HG03135 (cell line): ENCODE measurements around the gene CHMP1B.

Experiments used
- ATAC-seq: cut with Tn5 transposase; IDR thresholded peaks from one replicate; pipeline ENCODE4 v1.9.1; 2021; ENCODE audit warnings: mild to moderate bottlenecking, moderate library complexity; ENCODE audit not compliant: unreplicated experiment

Gene CHMP1B, protein sequence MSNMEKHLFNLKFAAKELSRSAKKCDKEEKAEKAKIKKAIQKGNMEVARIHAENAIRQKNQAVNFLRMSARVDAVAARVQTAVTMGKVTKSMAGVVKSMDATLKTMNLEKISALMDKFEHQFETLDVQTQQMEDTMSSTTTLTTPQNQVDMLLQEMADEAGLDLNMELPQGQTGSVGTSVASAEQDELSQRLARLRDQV

DNA sequence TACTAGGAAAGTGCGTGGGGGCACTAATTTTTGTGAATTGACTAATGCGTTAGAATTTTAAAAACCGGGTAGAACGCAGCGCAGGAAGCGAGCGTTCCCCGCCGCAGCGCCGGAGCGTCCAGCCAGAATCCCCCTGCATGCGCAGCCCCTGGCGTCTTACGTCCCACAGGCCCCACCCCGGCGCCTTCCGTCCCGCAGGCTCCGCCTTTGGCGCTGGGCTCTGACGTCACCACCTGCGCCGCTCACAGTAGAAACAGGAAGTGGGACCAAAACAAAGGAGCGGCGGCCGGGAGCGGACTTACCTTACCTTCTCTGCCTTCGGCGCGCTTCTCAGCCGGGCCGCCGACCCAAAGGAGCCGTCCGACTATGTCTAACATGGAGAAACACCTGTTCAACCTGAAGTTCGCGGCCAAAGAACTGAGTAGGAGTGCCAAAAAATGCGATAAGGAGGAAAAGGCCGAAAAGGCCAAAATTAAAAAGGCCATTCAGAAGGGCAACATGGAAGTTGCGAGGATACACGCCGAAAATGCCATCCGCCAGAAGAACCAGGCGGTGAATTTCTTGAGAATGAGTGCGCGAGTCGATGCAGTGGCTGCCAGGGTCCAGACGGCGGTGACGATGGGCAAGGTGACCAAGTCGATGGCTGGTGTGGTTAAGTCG lies at the start of gene CHMP1B:
Gene CHMP1B (plus strand): TSS at position 268 of the 660 bp plus-strand sequence. CDS start 99 bp downstream, at position 367.
- peak; percentile 91 for ATAC-seq

DNA sequence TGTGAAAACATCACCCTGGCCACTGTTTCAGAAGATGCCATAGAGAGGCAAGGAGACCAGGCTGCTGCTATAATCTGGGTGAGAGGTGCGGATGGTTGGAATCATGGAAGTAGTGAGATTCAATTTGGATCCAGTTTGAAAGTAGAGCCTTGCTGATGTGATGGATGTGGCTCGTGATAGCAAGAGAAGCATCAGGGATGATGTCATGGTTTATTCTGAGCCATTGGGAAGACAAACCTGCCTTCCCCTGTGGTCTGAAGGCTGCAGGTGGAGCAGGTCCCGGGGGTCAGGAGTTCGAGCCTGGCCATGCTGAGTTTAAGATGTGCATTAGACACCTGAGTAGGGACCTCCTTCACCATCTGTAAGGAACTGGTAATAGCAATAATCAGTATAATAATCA lies 49.6 kb upstream of the CHMP1B start:
- no peak for ATAC-seq

DNA sequence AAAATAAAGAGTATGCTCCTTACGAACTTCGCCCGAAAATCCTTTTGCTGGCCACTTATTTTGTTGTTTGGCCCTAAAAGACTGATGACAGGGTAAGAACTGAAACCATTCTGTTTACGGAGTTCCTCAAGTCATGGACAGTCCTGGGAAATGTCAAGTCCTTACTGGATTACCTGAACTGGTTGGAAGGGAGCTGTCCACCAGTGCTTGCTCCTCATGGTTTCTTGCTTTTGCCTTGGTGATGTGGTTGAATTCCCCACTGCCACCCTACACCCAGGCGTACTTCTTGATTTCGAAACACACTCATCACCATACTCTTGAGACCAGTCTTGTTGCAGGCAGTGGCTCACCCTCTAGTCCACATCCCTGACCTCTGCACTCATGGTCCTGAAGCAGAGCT lies 49.1 kb upstream of the CHMP1B start:
- no peak for ATAC-seq

DNA sequence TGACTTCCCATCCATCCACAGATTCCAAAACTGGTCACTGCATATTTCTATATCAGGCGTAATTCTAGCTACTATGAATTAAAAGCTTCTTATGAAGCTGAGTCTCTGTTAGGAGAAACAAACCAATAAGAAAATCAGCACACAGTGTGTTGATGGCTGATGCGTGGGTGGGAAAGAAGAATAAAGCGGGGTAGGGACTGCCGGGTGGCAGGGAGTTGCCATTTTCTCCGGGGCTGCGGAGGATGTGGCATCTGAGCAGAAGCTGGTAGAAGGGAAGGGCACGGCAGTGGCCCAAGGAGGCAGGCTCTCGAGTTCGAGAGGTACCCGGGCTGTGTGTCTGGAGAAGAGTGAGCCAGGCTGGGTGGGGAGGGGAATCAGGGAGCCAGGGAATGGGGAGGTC lies 48.6 kb upstream of the CHMP1B start:
- no peak for ATAC-seq

DNA sequence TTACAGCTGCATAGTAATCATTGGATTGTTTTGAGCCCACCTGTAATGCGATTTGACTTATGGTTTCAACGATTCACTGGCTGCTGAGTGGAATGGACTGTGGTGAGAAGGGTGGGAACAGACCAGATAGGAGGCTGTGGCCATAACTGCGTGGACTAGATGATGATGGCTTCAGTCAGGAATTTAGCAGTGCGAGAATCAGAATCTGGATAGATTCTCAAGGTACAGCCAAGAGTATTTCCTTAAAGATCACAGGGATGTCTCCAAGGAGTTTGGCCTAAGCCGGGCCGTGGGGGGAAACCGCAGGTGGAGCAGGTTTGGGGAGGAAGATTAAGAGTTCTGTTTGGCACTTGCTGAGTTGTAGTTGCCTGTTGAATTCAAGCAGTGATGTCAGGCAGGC lies 44.0 kb upstream of the CHMP1B start:
- no peak for ATAC-seq

DNA sequence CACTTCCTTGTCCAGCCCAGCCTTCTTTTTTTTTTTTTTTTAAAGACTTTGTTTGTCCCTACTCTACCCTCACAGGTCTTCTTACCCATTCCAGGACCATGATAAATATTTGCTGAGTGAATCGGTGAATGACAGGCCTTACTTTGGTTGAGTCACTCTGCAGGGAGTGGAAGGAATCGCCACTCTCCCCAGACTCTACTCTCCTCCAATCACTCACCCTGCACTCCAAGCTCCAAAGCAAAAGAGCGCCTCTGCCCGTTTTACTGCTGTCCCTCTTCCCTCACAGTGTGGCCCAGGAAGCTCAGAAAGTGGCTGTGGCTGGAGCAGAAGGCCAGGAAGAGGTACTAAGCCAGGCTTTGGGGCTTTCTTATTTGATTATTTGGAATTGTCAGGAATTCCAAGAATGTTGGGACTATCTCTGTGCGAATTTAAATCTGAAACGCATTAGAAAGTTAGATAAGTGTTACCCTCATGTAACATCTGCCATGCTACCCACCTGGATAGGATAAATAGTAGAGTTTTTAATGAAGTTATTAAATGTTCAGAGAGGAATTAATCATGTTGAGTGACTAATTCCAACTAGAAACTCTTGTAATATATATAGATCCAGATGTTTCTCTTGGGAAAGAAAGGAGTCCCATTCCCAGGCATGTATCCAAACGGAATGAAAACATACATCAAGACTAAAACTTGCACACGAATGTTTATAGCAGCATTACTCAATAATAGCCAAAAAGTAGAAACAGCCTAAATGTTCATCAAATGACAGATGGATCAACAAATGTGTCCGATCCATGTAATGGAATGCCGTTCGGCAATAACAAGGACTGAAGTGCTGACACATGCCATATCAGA lies 43.0 kb upstream of the CHMP1B start:
- no peak for ATAC-seq

DNA sequence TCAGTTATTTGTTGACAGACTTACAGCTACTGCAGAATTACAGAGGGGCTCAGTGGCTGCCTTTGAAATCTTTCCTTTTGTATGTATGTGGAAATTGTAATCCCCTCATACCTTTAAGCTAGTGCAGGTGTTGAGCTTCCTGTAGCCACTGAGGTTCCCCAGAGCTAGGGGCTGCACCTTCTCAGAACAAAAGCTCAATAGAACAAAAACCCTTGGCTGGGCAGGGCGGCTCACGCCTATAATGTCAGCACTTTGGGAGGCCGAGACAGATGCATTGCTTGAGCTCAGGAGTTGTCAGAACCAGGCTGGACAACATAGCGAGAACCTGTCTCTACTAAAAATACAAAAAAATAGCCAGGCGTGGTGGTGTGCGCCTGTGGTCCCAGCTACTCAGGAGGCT lies 41.3 kb upstream of the CHMP1B start:
- no peak for ATAC-seq

DNA sequence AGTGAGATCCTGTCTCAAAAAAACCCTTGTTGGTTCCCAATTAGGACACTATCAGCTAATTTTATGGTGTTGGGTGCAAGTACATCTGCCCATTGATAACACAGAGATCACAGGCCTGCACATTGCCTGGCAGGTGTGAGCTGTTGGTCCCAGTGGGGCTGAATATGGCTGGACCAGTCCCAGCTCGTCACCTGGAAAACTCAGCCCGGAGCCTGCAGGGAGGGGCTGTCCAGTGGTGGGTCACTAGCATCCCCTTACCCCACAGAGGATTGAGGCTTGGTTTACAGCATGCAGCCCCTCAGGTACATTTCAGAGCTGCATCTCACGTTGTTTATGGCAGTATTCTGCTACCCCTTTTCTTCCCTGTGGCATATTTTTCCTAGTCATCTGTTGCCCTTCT lies 40.8 kb upstream of the CHMP1B start:
- no peak for ATAC-seq

DNA sequence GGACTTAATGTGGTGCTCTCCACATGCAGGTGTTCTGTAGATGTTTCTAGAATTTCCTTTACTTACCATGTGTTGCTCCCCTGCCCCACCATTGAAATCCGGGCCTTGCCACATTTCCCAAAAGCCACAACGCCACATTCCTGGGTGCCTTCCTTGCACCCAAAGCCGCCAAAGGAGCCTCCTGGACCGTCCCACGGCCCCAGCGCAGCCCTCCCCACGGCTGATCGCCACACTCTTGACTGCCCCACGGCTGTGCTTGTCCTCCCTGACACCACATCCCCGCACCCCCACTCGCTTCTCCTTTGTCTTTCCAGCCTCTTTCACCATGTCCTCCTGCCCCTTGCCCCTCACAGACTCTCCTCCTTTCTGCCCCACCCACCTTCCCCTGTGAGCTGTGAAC lies 40.2 kb upstream of the CHMP1B start:
- no peak for ATAC-seq

DNA sequence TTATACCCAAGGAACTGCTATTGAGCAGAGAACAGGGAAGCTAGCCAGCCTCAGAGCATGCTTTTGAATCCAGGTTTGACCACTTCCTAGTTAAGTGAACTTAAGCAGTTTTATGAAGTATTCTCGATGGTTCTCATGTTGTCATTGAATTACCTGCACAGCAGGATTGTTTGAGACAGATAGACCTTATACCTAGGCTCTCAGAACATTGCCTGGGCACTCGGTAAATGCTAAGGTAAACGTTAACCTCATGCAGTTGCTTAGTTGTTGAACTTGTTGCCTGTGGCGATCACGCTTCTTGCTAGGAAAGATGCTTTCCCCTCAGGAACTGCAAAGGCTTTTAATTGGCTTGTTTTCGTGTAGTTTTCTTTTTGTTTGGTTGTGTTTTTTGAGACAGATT lies 34.0 kb upstream of the CHMP1B start:
- ATAC-seq = no peak

DNA sequence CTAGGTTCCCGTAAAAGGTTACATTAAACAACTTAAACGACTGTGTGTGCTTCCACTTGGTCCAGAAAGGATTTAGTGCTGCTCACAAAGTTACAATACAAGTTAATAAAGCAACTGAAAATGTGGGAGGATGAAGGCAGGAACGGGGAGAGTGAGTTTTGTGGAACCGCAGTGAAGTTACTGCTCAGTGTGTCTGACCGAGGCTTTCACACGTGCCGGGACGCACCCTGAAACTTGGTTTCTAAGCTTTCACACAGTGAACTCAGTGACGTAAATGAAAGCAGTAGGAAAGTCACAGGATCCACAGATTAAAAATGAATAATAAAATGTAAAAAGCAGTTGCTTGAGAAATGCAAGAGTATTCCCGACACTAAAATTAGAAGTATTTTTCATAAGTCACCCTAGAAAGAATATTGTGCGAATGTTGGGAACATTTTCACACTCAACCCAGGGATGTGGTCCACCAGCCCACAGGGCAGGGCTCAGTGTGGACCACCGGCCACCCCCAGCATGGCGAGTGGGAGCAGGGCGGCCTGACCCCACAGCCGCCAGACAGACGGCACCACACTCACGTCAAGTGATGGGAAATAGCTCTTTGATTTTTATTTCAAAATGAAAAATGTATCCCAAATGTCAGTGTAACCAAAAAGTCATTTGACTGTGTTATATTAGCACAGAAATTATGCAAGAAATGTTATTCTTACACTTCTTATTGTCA lies 32.6 kb upstream of the CHMP1B start:
- ATAC-seq = no peak

DNA sequence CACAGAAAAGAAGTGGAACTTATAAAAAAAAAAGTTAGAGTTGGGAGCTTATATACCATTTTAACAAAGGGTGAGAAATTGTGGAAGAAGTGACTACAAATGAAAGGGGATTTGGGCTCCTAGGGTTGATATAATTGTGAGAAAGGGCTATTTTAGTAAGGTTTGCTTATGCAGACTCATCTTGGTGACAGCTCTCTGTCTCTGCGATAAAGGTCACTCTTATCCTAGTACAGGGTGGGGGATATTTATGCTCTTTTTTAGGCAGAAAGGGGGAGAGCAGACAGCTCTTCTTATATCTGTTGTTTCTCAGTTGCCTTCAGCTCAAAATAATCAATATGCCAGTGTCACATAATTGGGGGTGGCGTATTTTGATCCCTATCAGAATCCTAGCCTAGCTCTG lies 31.3 kb upstream of the CHMP1B start:
- ATAC-seq = no peak

DNA sequence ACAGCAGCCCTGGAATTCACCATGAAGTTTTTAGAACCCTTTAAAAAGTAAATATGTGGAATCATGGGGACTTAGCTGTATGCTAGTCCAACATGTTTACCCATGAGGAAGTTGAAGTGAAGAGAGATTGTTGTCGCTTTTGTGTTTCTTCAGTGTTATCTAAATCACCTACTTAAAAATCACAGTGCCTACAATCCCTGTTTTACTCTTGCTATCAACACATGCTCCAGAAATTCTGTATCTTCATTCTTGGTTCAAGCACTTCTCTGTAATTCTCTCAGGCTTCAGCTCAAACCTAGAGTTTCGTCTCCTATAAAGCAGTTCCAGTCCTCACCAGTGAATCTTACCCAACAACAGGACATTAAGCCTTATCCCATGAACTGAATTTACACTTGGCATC lies 30.5 kb upstream of the CHMP1B start:
- ATAC-seq = no peak

DNA sequence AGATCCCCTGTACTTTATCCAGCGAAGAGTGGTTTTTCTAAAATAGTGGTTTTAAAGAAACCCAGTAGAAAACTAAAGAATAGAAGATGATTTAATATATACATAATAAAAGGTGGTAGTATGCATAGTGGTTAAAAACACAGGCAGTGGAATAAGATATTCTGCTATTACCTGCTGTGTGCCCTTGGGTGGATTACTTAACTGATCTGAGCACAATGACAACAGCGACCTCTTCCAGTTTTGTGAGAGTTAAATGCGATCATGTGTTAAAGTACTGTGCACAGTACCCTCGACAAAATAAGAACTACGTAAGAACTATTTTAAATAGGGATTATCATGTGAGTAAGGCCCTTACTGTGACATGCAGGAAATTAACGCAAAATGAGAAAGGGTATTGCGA lies 30.0 kb upstream of the CHMP1B start:
- ATAC-seq = no peak

DNA sequence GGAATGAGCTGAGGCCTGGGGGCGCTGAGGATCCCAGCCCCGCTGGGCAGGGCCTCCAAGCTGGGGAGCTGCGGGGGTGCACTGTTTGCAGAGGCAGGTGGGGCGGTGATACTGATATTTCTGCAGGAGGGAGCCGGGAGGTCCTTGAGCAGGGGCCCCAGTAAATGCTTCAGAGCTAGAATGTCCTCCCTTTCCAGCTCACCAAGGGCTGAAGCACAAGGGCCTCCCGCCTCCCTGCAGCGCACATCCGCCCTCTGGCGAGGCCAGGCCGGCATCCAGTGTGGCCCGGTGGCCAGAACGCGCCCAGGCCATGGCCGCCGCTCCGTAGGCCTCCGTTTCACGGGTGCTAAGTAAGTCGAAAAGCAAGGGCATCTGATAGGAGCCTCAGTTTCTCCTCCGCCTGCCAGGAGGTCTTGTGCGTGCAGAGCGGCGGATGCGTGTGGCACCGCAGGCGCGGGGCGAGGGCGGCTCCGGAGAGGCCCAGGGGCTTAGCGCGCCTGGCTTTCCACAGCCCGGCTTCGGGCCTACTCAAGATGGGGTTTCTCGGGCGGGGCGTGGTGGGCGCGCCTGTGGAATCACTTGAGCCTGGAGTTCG lies 29.5 kb upstream of the CHMP1B start:
- no peak for ATAC-seq

DNA sequence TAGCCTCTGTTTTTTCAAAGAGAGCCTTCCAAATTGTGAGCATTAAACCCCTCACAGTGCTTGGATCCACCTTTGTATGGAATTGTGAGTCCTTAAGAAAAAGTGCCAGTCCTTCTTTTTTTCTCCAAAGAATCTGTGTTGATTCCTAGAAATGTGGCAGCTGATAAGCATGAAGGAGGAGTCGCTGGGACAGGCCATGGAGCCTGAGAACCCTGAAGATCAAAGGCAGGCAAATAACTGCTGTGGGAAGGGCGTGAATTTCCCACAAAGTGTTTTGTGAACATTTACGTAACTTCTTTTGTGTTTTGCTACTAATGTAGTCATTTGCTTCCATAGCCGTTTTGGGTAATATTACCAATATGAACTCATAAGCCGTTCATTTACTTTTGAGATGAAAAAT lies 27.7 kb upstream of the CHMP1B start:
- ATAC-seq = no peak

DNA sequence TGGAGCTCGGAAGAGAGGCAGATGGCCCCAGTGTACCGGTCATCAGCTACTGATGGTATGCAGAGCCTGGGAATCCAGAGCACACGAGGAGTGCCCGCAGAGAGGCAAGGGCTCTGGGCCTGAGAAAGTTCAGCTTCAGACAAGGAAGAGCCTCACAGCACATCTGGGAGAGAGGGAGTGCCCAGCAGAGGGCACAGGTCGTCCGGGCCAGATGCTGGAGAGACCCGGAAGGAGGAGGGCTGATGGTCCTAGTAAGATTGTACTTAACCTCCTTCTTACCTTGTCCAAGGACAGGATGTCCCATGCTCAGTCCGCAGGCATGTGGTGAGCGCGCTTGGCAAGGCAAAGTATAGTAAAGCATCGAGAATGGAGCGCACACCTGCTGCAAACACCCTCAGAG lies 24.4 kb upstream of the CHMP1B start:
- no peak for ATAC-seq

DNA sequence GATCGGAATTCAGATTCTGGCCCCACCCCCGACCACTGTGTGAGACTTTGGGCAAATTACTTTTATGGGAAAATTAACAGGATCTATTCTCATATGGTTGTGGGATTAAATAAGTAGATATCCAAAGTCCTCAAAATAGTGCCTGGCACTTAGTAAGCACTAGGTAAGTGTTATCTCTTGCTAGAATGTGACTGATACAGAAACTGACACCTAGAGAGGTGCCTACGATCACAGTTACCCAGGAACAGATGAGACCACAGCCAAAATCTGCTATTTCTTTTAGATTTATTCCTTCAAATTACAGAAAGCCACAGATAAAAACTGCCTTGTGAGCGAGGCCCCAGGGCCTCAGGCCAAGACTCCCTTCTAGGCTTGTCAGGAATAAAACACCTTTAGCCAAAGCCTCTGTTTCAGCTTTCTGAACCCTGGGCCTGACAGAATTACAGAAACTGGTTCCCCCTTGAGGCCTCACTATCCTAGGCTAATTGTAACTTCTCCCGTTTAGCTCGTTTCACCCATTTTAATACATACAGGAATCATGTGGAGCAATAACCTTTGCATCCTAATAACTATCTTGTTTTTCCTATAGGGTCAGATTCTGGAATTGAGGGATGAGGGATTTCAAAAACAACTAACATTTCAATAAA lies 22.3 kb upstream of the CHMP1B start:
- no peak for ATAC-seq

DNA sequence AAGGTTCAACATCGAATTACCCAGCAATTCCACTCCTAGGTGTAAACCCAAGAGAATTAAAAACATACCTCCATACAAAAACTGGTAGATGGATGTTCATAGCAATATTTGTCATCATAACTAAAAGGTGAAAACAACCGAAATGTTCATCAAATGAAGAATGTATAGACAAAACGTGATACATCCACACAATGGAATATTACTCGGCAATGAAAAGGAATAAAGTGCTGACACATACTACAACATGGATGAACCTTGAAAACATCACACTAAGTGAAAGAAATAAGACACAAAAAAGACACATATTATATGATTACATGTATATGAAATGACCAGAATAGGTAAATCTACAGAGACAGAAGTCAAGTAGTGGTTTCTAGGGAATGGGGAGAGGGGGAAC lies 20.6 kb upstream of the CHMP1B start:
- ATAC-seq = no peak

DNA sequence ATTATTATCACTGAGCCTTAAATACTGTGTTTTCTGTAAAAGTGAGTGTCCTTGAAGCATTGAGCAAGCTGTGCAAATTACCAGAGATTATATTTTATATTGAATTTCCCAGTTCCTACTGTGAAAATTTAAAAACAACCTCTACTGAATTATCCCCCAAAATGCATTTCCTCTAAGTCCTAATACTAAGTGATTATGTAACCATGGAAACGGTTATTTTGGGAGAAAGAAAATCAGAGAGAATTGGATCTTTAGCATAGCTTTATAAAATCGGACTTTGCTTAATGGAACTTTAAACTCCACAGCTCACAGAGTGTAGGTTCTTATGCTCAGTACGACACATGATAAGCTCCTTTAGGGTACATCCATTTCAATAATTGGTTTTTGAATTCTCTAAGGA lies 19.3 kb upstream of the CHMP1B start:
- ATAC-seq = no peak

DNA sequence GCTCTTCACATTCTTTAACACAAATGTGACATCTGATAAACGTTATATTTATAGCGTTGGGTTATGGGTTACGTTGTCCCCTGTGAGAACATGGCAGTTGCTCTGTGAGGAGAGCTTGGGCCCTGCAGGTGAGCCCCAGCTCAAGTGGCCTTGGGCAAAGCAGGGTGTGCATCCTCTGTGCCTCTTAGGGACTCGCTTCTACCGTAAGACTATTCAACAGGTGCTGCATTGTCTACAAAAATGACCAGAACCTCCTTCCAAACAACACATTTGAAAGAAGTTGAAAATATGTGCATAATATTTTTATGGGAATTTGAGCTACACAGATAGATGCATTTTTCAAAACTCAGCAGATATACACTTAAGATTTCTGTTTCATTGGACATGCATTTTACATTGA lies 16.4 kb upstream of the CHMP1B start:
- ATAC-seq = no peak
